IPS-NIHi11 (cell line): Measurements from ENCODE around the gene ROBO2.
"Not testable (repeated sequence)": the region's sequence is repeated elsewhere in the genome, so short reads cannot be mapped to it uniquely, and the experiment has no call there.

ENCODE experiments used
- DNase-seq: peaks from one replicate; pipeline ENCODE4 v3.0.0; 2012; ENCODE audit warnings: mixed read lengths, low spot score

Gene ROBO2

DNA sequence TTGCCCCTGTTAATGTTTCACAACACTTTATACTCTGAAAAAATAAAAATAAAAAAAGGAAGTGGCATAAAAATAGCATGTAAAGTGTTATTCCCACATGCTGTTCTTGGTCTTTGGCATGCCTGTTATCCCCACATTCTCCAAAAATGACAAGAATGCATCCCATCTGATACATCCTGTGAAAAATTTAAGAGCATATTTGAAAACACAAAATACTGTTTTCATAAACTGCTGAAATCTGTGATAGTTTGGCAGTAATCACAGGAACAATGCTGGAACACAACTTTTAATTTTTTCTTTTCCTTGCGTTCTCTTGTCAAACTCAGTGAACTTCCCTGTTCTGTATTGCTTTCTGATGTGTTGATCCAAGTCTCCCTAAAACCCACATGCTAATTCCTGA lies 288.8 kb downstream of the ROBO2 start:
- no peak for DNase-seq

DNA sequence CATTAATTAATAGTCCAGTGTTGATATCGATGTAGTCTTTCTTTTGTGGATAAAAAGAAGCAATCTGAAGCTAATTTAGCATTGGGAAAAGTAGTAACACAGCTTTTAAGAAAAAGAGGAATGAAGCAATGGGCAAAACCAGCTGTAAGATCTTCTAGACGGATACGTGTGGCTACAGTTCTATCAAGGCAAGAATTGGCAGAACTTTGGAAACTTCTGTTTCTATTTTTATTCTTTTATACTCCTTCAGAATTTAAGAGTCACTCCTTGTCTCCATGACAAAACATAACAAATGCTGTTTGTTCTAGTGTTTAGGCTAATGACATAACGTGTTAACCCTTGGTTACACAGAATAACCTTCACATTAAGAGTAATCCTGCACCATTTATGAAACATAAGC lies 289.2 kb downstream of the ROBO2 start:
- DNase-seq, result no peak

DNA sequence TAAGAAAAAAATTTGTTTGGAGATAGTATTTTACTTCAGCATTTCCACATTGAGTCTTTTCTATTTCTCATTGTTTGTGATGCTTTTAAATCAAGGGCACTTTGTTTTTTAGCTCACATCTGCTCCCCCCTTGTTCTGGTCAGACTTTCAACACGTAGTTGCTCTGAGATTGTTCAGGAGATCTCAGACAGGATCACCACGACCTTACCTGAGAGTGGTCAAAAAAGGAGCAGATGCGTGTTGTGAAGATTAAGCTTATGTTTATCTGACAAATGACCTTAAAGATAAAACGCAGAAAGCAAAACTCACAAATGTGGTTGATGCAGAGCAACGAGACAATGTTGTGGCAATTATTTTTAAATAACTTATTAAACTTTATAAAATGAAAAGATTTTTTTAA lies 298.3 kb downstream of the ROBO2 start:
- no peak for DNase-seq

DNA sequence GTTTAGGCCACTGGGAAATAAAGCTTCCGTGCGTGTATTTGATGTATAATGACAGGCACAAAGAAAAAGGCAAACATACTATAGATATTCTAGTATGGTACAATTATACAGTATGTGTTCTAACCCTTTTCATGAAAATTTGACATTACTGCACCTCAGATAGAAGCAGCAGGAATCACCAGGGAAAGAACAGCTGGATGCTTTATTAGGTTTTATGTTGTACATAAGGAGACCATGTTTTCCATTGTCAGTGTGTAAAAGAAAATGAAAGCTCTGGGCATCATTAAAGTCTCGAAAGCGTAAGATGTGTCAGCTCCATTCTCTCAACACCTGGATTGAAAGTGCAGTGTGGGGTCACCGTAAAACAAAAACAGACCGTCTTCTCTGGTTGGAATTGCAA lies 302.1 kb downstream of the ROBO2 start:
- DNase-seq, result no peak

DNA sequence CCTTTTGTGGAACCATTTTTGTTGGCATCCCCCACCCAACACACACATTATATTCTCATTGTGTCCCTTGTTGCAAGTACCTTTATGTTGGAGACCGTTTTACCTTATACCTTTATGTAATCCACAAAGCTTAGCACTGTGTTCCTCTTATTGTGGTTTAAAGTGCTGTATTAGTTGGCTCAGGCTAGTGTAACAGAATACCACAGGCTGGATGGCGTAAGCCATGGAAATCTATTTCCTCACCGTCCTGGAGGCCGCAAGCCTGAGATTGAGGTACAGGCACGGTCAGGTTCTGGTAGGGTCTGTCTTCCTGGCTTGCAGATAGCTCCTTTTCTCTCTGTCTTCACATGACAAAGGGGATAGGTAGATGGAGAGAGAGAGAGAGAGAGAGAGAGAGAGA lies 302.8 kb downstream of the ROBO2 start:
- no peak for DNase-seq

DNA sequence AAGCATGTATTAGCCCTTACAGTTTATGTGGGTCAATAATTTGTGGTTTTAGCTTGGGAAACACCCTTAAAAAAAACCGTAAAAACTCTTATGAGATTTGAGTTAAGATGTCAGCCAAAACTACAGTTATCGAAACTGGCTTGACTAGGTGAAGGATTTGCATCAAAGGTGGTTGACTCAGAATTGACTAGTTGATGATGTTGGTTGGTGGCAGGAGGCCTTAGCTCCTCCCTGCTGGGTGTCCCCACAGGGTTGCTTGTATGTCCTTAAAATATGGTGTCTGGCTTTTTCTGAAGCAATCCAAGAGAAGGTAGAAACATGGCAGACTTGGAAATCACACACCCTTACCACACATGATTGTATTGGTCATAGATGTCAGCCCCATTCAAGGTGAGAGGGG lies 305.1 kb downstream of the ROBO2 start:
- no peak for DNase-seq

DNA sequence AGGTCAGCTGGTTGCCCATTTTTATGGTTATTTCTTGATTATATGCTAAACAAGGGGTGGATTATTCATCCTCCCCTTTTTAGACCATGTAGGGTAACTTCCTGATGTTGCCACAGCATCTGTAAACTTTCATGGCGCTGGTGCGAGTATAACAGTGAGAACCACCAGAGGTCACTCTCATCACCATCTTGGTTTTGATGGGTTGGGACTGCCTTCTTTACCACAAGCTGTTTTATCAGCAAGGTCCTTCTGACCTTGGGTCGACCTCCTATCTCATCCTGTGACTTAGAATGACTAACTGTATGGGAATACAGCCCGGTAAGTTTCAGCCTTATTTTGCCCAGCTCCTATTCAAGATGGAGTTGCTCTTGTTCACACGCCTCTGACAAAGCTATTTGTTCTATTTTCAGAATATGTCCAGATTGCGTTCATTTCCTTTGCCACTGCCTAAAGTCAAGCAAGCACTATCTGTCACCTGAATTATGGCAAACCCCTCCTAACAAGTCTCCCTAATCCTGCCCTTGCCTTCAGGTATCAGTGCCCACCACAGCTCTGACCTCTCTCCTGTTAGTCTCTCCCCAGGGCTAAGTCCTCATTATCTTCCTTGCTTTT lies 308.5 kb downstream of the ROBO2 start:
- peak; percentile 14 for DNase-seq

DNA sequence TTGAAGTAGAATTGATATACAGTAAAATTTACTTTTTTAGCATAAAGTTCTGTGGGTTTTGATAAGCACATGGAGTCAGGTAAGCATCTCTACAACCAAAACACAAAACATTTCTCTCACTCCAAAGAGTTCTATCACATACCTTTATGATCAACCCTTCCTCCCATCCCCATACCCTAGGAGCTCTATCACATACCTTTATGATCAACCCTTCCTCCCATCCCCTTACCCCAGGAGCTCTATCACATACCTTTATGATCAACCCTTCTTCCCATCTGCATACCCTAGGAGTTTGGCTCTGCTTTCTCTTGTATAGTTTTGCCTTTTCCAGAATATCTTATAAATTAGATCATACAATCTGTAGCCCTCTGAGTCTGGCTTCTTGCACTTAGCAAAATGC lies 315.1 kb downstream of the ROBO2 start:
- DNase-seq, result no peak

DNA sequence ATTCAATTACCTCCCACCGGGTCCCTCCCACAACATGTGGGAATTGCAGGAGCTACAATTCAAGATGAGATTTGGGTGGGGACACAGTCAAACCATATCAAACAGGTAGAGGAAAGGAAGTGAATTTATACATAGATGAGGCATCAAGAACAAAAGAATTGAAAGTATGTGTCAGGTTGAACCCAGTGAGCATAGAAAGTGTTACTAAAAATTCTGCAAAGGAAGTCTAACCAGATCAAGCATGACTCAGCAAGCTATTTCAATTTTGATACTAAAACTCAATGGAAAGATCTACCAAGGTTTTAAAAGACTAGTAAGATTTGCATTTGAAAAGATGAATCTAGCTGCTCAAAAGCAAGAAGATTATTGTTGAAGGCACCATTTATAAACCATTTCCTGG lies 323.0 kb downstream of the ROBO2 start:
- DNase-seq, result no peak

DNA sequence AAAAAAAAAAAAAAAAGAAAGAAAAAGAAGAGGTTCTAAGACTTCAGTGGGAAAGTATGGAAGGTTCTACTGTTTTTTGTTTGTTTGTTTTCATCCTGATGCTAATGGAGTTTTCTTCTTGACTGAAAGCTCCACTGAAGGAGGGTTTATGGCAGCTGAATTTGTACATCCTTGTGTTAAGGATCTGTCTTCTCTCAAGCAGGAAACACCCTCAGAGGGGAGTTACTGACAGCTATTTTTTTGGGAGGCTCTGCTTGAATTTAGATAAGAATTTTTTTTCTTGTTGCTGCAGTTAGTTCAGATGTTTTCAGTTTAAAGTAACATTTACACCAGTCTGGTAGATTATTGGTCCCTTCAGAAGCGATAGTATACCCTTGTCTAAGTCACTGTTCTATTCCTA lies 325.3 kb downstream of the ROBO2 start:
- no peak for DNase-seq

DNA sequence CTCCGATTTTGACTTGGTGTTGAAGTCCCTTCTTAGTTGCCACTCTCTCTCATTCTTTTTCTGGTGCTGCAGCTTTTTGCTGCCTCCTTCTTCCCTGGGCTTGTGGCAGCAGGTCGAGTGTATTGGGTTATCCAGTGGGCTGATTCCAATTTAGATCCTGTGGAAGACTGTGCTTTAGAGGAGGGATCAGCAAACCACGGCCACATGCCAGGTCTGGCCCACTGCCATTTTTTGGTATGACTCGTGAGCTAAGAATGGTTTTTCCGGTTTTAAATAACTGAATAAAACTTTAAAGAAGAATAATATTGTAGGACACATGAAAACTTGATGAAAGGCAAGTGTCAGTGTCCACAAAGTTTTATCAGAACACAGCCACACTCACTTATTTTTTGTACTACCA lies 330.5 kb downstream of the ROBO2 start:
- DNase-seq, result no peak

DNA sequence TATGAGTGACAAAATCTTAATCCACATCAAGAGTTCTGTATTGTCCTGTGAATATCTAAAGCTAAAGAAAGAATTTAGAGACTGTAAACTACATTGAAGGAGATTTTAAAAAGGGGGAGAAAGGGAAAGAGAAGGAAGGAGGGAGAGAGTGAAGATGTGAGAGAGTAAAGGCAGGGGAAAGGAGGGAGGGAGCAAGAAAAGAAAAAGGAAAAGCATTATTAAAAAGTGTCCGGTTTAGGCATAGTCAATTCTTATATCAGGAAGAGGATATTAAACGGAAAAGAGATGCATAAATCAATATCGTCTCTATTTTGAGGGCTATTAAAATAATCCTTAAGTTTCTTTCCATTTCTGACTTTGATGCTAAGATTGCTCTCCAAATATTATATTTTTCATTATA lies 332.1 kb downstream of the ROBO2 start:
- no peak for DNase-seq

DNA sequence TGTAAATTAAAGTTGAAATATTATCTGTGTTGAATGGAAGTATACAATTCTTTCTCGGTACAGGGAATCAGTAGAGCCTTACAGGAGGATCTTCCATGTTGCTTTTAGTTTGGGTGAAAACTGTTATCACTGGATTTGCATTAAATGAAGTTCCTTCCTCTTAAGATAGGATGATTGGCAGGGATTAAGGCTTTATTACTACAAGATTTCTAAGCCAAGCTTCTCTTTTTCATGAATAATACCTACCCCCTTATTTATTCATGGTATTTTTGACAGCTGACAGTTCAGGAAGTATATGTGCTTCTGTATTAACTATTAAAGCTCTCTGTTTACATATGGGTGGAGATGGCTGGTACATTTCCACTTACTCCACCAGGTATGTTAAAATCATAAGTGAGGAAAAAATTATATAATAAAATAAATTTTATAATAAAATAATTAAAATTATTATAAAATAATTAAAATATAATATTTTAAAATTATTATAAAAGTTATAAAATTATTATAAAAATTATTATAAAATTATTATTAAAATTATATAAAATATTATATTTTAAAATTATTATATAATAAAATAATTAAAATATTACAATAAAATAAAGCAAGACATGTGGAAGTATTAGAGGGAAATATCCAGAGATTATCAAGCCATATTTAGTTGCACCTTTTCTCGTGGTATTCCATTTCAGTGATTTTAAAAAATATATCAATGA lies 332.9 kb downstream of the ROBO2 start:
- DNase-seq, result no peak

DNA sequence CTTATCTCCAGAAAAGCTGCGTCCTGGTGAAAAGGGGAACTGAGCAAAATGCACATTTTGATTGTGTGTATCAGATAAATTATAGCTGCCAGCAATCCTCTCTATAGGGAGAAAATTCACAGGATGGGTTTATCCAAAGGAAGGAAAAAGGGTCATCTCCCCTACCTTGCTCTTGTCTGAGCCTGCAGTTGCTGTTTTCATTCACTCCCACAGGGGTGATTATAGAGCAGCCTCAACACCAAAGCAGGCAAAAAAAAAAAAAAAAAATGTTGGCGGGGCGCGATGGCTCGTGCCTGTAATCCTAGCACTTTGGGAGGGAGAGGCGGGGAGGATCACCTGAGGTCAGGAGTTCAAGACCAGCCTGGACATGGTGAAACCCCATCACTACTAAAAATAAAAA lies 333.7 kb downstream of the ROBO2 start:
- DNase-seq, result no peak

DNA sequence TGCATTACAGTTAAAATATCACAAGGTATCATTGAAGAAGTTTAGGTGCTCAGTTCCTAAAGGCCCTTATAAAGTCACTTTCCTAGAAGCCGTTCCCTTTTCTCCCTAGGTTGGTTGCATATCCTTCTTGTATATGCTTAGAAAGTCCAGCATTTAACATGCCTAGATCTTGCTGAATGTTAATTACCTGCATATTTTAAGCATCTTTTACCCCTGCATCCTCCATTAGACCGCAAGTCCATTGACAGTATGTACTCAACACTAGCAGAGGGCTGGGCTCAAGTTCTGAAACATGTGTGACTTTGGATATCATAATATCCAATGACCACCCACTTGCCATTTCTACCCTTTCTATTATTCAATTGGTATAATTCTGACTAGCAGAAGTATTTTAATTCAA lies 336.6 kb downstream of the ROBO2 start:
- DNase-seq, result no peak

DNA sequence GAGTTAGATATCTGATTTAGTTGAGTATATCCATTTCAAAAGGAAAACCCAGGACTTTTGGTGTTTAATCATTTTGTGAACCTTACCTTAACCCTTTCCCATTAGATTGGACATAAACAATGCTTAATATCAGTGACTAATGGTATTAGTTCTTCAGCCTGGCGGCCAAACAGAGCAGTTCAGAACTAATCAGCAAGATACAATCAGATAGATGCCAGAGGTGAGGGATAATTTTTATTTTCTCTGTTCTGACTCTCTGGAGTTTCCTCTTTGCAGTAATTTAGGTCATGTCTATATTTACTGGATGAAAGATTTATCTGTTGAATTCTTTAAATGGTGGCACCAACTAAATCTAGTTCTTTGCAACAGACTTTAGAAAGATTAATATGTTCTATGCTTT lies 337.8 kb downstream of the ROBO2 start:
- DNase-seq, result no peak

DNA sequence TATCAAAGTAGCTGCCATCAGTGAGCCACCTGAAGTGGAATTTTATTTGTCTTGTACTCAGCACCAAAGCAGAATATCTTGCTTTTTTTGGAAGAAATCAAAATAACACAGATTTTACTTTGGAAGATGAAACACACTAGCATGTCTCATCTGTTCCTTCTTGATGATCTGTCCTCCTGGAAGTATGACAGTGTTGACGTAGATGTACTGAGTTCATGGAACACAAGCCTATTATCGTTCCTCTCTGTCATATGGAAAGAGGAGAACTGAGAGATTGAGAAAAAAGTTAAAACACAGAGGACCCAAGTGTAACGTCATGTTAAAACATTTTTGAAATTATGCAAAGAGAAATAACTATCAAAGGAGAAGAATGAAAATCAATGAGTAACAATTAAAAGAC lies 340.2 kb downstream of the ROBO2 start:
- no peak for DNase-seq

DNA sequence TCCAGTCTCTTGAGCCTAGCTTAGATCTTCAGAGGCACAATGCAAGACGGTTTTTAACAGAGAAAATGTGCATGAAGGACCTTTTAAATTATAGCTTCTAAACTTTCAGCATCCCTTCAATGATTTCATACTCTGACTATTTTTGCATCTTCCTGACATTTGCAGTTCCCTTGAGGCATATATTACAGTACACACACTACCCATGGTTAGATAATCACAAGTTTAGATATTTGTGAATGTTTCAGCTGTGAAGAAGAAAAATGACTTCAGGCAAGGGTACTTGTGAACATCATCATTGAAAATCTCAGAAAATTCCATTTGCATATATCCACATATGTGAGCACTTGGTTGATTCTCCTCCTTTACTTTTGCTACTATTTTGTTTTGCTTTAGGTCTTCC lies 341.5 kb downstream of the ROBO2 start:
- no peak for DNase-seq

DNA sequence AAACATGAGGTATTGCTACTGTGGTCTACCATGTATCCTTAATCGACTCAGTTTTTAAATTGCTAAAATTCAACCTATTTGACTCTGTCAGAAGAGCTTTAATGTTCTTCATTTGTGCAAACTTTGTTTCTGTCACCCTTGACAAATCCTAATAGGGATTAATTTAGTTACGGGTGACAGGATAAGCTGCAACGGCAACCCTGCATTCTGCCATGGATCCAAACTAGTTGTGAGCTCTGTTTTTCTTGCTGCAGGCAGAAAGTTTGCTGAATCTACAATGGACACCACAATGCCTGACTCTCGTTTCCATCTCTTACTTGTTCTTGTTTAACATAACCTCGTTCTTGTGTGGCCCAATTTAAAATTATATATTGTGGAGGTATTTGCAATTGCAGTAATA lies 352.3 kb downstream of the ROBO2 start:
- DNase-seq, result no peak

DNA sequence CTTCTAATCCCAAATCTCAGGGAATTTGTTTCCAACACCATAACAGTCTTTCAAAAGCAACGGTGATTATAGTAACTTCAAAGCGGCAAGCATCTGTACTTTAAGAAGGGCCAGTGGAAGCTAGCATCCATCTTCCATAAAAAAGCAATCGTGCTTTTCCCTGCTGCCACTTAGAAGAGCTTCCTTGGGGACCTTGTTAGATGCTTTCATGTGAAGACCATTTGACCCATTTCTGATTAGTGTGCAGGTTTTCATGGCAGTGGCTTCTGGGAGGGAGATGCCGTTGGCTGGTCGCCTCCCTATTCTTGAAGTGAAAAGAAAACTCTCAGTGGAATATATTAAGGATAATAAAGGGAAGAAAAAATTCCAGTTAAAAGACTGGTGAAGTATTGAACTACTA lies 354.1 kb downstream of the ROBO2 start:
- no peak for DNase-seq

DNA sequence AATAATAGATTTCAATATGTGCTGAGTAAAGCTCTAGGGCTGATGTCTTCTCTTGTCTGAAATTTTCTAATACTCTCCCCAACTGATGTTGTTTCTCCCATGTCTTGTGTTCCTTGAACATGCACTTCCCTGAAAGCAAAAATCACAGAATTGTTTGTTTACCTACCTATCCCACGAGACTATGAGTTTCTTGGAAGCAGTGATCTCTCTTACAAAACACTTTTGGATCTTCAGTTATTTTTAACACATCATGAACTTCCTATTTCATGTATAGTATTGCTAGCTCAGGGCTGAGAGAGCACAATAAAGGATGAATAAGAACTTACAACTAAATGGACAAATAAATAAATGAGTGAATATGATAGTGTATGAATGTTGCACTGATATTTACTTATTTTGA lies 365.0 kb downstream of the ROBO2 start:
- DNase-seq, result no peak

DNA sequence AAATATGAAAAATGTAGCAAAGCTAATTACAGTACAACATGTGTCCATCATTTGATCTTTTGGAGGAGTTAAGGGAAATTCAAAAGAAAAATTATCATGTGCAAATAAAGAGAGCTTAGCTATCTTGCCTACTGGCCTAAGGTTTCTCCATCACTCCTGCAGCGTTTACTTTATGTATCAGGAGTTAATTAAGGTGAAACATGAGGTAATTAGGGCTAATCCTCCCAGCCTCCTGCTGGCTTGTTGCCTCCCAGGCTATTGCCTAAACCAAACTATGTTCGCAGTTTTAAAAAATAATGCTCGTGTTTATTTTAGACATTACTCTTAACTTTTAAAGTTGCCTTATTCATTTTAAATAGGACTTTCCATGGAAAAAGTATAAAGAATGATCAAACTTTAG lies 367.5 kb downstream of the ROBO2 start:
- DNase-seq, result no peak

DNA sequence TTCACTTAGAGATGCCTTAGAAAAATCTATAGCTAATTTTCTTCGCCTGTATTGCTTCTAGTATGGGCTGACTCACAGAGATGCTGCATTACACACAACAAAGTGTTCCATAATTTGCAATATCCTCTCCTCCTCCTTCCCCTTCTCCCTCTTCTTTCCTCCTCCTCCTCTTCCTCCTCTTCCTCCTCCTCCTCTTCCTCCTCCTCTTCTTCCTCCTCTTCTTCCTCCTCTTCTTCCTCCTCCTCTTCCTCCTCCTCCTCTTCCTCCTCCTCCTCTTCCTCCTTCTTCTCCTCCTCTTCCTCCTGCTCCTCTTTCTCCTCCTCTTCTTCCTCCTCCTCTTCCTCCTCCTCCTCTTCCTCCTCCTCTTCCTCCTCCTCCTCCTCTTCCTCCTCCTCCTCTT lies 370.4 kb downstream of the ROBO2 start:
- not testable (repeated sequence) for DNase-seq

DNA sequence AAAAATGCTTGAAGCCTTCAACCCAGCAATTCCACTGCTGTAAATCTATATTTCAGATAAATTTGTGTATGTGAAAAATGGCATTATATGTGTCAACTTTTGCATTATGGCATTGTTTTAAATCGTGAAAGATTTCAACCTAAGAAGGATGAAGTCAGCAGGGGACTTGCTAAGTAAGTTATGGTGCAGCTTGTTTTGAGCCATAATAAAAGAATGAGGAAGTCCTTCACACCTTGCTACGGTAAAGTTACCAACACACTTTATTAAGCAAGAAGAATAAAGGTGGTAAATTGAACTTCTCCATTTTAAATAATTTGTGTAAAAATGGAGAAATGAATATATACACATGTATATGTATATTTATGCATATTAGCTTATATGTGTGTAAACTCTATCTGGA lies 371.4 kb downstream of the ROBO2 start:
- DNase-seq, result no peak
